Activated T-cell treated with anti-CD3 and anti-CD28 coated beads for 4 hours (primary cell): ENCODE data around the gene RANBP17.
"Not testable (repeated sequence)": the region's sequence is repeated elsewhere in the genome, so short reads cannot be mapped to it uniquely, and the experiment has no call there.

Experiments
- DNase-seq: peaks from one replicate; pipeline ENCODE4 v3.0.0-alpha.2; 2020

Gene RANBP17

DNA sequence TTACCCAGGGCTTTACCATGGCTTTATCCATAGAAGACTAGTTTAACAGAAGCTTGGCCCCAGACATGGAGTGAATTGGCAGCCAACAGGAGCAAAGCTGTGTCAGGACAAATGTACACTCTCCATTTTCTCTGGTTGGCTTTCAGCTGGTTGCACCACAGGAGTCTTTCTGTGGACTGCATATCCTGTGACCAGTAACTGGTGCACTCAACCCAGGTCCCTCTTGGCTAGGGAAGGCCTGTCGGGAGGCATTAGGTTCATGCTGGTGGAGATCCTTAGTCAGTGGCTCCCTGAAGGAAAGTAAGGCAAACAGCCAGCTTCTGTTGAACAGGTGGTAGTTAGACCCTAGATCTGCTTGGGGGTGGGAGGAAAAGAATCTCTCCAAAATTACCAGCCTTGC is 300.3 kb downstream of the RANBP17 start:
- no peak for DNase-seq

DNA sequence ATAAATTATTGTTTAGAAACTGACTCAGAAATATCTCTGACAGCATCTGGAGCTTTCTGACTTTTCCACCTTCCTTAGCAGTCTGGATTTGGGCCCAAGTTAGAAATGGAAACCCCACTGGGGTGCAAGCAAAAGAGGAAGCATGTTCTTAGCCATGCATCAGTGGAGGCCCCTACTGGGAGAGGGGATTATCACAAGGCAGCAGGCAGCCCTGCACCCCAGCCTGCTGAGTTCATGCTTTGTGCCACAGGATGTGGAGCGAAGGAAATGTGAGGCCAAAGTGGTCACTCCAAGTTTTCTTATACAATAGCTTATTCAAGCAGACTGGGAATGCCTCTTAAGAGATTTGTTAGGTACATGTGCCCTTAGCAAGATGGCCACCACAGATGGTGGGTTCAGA is 300.8 kb downstream of the RANBP17 start:
- DNase-seq = no peak

DNA sequence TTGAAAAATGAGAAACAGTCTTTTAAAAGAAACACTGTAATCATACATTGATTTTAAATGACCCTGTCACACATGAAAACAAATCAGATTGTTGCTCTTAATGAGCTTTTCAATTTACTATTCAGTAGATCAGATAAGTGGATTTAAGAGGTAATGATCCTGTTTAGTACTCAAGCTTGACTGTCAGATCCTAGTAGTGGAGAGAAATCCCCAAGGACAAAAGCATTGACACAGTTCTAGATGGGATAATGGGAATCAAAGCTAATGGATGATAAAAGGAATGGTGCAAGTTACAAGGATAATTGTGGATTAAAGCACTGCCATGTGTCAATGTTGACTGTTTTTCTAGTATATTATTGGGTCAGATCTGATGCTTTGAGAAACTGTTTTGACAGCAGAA is 304.9 kb downstream of the RANBP17 start:
- no peak for DNase-seq

DNA sequence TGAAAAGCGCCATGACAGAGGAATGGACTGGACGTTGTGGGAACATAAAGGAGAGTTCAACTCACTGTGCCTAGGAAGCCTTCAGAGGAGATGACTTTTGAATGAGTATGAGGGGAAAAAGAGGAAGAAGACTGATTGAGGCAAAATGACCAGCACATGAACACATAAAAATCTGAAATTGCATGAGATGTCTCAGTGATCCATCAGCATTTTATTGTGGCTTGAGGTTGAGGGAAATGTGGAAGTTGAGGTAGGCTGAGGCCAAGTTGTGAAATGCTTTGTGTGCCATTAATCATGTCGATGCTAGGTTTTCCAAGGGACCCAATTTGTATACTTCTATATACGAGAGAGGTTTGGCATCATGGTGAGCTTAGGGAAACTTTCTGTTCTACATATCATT is 306.4 kb downstream of the RANBP17 start:
- DNase-seq = no peak

DNA sequence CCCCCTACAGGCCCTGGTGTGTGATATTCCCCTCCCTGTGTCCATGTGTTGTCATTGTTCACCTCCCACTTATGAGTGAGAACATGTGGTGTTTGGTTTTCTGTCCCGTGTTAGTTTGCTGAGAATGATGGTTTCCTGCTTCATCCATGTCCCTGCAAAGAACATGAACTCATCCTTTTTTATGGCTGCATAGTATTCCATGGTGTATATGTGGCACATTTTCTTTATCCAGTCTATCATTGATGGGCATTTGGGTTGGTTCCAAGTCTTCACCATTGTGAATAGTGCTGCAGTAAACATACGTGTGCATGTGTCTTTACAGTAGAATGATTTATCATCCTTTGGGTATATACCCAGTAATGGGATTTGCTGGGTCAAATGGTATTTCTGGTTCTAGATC is 313.1 kb downstream of the RANBP17 start:
- not testable (repeated sequence) for DNase-seq

DNA sequence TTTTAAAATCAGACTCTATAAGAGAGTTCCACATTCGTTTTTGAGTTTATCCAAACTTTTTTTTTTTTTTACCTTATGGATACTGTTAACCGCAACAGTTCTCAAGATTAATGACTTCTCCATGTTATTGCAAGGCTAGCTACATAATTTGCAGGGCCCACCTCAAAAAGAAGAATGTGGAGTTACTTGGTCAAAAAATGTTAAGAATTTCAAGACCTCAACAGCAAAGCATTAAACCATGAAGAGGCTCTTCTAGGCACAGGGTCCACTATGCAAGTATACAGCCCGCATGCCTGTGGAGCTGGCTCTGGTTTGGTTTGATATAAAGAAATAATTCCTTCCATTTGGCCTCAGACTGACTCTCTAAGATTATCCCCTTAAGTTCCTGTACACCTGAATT is 313.9 kb downstream of the RANBP17 start:
- DNase-seq = no peak

DNA sequence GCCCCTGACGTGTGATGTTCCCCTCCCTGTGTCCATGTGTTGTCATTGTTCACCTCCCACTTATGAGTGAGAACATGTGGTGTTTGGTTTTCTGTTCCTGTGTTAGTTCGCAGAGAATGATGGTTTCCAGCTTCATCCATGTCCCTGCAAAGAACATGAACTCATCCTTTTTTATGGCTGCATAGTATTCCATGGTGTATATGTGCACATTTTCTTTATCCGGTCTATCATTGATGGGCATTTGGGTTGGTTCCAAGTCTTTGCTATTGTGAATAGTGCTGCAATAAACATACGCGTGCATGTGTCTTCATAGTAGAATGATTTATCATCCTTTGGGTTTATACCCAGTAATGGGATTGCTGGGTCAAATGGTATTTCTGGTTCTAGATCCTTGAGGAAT is 316.4 kb downstream of the RANBP17 start:
- not testable (repeated sequence) for DNase-seq

DNA sequence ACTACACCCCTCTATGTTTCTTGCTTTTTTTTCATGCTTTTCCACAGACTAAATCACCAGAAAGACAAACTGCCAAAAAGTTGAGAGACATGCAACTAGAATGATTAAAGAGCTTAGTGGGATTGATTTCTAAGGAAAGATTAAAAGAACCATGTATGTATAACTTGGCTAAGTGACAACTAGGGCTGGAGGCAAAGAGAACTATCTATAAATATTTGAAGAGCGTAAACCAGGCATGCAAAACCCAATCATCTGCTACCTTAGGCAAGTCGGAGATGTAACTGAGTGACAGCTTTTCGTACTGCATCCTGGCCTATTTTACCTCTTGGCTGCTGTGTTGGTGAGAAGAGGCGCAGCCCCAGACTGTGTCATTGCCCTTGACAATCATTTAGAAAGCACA is 326.2 kb downstream of the RANBP17 start:
- DNase-seq = no peak

DNA sequence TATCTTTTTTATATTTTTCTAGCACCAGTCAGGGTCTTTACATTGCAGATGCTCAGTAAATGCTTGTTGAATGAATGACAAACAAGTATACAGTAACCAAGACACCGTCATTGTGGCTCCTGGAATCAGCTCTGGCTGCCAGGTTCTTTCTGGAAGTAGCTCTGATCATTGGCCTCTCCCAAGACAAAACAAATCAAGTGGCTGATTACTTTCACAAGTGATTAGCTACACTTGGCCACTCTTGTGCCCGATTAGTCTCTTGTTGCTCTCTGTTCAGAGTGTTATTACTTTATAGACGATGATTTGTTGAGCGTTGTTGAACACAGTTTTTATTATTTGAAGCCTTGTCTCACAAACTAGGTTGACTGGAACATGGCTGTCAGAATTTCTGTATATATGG is 327.6 kb downstream of the RANBP17 start:
- no peak for DNase-seq

DNA sequence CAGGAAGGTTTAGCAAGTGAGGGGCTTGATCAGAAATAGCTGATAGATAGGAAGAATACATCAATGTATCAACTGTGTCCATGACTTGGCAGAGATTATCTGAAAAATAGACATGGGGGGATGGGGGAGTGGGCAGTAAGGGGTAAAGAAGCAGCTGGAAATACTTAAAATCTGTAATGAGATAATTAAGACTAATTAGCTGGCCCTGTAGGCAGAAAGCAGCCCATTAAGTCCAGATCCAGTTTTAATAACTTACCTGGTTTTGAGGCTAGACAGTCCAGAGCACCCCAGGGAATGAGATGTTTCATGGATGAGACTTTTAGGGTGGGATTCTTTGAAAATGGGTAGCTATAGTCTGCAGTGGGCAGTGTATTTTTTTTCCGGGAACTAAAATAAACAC is 330.3 kb downstream of the RANBP17 start:
- no peak for DNase-seq

DNA sequence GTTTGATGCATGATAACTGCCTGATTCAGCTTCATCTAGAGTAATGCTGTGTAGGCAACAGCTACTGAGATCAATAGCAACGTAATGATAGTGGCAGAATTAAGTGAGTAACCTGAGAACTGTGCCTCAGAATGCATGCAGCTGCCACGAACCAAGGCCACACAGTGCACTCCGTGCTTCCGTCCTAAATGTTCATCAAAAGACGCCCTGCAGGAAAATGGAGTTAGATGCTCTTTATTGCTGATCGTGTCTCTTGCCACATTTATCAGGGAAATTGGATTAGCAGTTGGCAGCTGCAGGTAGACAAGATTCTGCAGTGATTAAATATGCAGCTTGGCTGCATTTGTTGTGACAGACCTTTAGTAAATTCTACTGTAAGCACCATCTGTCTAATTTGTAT is 339.5 kb downstream of the RANBP17 start:
- no peak for DNase-seq

DNA sequence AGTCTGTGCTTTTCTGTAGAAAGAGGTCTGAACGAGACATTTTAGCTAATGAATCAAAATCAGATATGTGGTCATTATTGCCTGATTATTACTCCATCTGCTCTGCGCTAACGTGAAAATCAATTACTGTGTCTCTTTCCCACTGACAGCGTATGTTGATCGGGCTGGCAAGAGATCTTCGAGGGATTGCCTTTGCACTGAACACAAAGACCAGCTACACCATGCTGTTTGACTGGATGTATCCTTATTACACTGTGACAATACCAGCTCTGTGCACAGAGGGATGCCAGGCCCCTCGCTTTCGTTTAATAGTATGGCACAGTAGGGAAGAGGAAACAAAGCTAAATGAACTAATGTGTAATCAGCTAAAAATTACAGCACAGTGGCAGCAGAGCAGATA is 343.6 kb downstream of the RANBP17 start:
- no peak for DNase-seq

DNA sequence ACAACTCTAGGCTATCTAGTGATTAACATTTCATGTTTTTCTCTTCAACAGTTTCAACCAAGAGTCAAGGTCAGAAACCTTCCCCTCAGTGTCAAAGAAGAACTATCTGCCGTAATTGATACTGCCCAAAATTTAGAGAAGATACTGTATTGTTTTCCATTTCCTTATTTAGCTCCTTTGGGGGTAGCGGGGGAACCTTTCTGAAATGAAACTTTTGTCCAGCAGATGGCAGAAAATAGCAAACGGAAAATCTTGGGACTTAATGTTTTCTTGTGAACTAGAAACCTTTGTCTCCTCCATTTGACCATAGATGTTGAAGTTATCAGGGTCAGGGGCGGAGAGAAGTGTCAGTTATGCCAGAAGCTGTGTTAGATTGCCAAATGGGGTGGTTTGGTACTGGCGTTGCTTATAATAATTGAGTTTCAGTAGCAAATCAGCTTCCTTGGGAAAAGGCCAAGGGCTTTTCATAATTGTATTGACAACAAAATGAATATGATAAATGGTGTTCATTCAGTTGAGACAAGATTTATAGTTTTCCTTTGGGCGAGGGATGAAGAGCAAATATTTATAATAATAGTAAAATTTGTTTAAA is 345.5 kb downstream of the RANBP17 start:
- peak; percentile 4 for DNase-seq

DNA sequence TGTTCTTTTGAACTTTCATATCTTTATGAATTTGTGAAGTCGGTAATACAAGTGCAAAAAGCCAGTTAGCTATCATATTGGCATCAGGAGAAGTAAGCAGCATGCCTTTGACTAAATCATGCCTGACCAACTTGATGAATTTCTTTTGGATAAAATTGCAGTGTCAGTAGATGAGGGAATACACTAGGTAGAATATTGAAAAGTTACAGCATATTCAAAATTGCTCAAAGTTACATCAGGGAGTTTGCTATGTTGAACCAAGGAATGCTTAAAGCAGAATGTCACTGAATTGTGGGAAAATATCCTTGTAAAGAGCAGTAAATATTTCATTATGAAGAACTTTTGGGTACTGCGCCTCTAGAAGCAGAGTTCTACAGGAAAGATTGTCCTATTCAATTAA is 360.1 kb downstream of the RANBP17 start:
- DNase-seq = no peak

DNA sequence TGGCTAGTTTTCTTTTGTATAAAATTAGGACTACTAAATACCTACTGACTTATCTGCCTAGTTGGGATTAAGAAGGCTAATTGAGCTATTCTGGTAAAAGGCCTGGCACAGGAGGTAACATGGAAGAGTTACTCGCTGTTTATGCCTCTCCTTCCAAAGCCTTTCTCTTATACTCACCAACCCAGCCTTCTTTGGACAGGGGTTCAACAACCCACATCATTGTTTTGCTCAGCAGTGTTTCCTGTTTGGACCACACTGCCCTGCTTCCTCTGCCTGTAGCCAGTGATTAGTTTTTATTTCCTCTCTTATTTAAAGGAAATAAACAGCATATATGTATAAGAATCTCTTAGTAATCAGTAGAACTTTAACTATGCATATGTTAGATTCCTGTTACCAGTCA is 362.1 kb downstream of the RANBP17 start:
- no peak for DNase-seq

DNA sequence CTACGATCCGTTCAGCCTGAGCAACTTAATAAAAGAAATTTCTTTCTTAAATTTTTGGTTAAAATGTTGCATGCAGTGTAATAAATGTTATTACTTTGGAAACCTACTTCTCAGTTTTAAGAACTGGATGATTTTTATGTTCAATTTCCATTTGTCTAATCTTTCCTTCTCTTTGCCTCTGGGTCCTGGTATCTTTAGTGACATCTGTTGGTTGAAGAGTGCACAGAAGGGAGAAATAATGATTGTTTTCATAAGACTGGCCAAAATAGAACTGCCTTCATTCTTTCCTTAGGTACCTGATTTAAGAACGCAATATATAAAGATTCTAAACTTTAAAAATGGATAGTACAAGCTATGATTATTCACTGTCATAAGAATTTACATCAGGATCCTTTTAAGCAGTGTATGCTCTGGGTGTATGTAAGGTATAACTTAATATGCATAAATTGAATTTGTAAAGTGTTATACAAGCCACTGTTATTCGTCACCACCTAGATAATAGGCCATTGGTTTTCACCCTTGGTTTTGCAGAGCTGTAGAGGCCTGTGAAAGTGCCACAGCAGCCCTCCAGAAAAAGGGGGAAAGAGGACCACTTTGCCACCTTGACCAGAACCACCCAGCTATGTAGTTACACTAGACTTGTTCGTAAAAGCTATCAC is 364.4 kb downstream of the RANBP17 start:
- DNase-seq = no peak

DNA sequence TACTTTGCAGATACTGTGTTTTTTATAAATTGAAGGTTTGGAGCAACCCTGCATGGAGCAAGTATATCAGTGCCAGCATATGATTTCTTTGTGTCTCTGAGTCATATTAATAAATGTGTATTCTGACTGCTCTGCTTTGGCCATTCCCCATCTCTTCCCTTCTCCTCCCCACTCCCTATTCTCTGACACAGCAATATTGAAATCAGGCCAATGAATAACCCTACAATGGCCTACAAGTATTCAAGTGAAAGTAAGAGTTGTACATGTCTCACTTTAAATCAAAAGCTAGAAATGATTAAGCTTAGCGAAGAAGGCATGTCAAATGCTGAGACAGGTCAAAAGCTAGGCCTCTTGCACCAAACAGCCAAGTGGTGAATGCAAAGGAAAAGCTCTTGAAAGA is 365.0 kb downstream of the RANBP17 start:
- no peak for DNase-seq

DNA sequence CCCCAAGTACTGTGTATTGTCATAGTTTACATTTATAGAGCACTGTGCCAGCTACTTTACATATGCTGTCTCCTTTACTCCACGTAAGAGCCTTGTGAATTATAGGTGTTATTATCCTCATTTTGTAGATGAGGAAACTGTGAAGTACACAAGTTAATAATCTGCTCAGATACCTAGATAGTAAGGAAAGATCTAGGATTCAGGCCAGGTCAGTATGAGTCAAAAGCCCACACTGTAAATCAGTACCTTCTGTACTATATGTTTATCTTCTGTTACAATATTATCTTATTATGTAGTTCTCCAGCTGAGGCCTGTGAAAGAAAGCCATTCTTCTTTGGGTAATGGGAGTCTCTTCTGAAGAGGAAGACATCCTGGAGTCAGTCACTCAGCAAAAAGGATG is 374.8 kb downstream of the RANBP17 start:
- no peak for DNase-seq

DNA sequence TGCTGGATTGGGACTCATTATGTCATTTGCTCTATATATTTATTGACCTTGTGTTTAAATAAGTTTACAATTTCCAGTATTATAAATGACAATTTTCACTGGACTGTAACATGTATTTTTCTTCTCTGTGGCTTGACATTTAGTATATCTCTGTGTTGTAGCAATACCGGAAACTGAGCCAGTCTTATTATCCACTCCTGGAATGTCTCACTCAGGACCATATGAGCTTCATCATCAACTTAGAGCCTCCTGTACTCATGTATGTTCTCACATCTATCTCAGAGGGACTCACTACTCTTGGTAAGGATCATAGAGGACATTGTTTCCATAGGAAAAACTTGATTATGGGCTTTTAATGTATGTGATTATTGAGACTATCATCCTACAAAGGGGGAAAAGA is 380.7 kb downstream of the RANBP17 start:
- no peak for DNase-seq

DNA sequence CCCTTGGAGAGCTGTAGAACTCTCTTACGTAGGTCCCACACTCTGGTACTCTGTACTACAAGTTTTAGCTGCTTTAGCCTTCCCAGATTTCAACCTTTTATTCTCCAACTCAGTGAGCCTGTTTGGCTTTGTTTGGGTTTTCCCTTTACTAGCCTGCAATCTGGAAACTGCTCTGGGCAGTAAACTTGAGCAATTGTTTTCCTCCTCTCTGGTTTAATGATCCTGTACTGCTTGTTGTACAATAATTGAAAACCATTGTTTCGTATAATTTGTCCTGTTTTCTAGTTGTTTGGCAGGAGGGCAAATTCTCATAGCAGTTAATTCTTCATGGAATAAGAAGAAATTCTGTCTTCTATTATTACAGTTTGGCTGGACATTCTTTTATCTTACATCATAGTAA is 384.4 kb downstream of the RANBP17 start:
- no peak for DNase-seq

DNA sequence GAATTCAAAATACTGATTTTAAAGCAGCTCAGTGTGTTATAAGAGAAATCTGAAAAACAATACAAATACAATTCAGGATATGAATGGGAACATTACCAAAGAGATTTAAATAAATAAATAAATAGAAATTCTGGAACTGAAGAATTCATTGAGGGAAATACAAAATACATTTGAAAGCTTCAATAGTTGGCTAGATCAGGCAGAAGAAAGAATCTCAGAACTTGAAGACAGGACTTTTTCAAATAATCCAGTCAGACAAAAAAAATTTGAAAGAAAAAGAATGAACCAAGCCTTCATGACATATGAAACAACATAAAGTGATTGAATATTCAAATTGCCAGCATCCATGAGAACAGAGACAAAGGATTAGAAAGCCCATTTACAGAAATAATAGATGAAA is 387.6 kb downstream of the RANBP17 start:
- no peak for DNase-seq

DNA sequence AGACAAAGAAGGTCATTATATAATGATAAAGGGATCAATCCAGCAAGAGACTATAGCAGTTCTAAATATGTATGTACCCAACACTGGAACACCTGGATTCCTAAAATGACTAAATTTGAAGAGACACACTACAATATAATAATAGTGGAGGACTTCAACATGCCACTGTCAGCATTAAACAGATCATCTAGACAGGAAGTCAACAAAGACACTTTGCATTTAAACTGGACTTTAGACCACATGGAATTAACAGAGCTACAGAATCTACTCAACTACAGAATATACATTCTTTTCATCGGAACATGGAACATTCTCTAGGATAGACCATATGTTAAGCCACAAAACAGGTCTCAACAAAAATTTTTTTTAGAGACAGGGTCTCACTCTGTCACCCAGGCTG is 388.9 kb downstream of the RANBP17 start:
- no peak for DNase-seq

DNA sequence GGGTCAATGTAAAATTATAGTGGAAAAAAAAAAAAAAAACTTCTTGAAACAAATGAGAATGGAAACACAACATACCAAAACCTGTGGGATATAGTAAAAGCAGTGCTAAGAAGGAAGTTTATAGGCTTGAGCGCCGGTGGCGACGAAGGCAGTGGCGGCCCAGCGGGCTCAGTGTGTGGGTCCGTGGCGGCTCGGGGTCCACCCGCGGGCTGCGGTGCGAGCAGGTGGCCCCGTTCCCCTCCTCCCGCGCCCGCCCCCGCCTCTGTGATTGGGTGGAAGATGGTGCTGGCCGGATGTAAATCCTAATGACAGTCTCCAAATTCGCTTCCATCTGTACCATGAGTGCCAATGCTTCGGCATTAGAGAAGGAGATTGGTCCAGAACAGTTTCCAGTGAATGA is 389.7 kb downstream of the RANBP17 start:
- no peak for DNase-seq

DNA sequence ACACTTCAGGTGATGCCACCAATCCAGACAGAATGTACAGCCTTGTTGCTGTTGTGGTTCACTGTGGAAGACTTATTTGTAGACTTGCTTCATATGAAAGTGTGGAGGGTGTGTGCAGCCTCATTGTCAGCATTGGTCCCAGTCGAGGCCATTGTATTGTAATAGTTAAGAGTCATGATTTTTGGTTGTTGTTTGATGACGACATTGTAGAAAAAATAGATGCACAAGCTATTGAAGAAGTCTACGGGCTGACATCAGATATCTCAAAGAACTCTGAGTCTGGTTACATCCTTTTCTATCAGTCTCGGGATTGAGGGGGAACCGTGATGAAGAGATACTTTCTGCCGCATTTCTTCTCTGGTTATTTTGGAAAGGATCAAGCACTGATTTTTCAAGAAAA is 390.9 kb downstream of the RANBP17 start:
- no peak for DNase-seq

DNA sequence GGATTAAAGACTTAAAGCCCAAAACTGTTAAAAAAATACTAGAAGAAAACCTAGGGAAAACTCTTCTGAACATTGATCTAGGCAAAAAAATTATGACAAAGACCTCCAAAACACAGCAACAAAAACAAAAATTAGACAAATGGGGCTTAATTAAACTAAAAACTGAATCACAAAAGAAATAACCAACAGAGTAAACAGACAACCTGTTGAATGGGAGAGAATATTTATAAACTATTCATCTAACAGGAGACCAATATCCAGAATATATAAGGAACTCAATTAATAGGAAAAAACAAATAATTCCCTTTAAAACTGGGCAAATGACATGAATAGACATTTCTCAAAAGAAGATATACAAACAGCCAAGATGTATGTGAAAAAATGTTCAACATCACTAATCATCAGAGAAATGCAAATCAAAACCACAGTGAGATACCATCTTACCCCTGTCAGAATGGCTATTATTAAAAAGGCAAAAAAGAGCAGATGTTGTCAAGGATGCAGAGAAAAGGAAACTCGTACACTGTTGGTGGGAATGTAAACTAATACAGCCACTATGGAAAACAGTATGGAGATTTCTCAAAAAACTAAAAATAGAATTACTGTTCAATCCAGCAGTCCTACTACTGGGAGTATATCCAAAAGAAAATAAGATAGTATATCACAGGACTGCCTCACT is 397.1 kb downstream of the RANBP17 start:
- DNase-seq = no peak
